Left lung (tissue), 10 donors: ENCODE measurements around the gene MMEL1. TPM values are rescaled to one million over a fixed set of nuclear protein-coding genes. Genes with fewer than 3 reads are reported as not detected.

Source experiments
- ATAC-seq: fragments of 200-7000 bp; cut with Tn5 transposase; one replicate; pipeline ENCODE4 v1.9.1; 2020; ENCODE audit warnings: moderate library complexity
- DNase-seq, 4 donors: peaks; one replicate each; pipeline ENCODE4 v3.0.0-alpha.2; 2013 to 2020
- H3K27ac ChIP-seq, 2 donors: fragments of 200-600 bp; sonication (generic) in 1 of 2; one replicate each; pipeline versions ENCODE4 v1.5.0 to v1.8.0; 2020 to 2021
- H3K27me3 ChIP-seq, 2 donors: fragments of 200-600 bp; sonication (generic) in 1 of 2; one replicate each; pipeline versions ENCODE4 v1.5.0 to v1.8.0; 2020 to 2021
- H3K36me3 ChIP-seq, 2 donors: fragments of 200-600 bp; sonication (generic) in 1 of 2; one replicate each; pipeline versions ENCODE4 v1.5.0 to v1.8.0; 2020 to 2021
- H3K4me1 ChIP-seq, 2 donors: fragments of 200-600 bp; one replicate each; pipeline ENCODE4 v1.8.0; 2021
- H3K4me3 ChIP-seq, 2 donors: fragments of 200-600 bp; sonication (generic) in 1 of 2; one replicate each; pipeline versions ENCODE4 v1.5.0 to v1.8.0; 2020 to 2021; ENCODE audit warnings: mild to moderate bottlenecking in 1 of 2
- H3K9me3 ChIP-seq, 2 donors: fragments of 200-600 bp; sonication (generic) in 1 of 2; one replicate each; pipeline versions ENCODE4 v1.5.0 to v1.8.0; 2020 to 2021
- intact Hi-C, 2 donors: fragments of 100-400 bp; cut with DNase I; formaldehyde crosslinking; loops; one replicate each; pipeline versions ENCODE4 v1.11.2 to v1.14.2; 2022
- polyA plus RNA-seq, 6 donors: library from polyadenylated mRNA; unstranded; fragments of 120-200 nt; gene quantifications; one replicate each; pipeline ENCODE4 v1.2.1, GENCODE V29; 2013; ENCODE audit not compliant: insufficient read length in 6 of 6
- total RNA-seq, 2 donors: library from RNA; stranded (reverse); fragmentation: NEBNext Ultra II Directional; extraction: Animal tissue kit (Norgen Biotek cat#: 25700); gene quantifications; one replicate each; pipeline ENCODE4 v1.2.1, GENCODE V29; 2021
- TF ChIP-seq, protein P1 (sequence below), 2 donors: fragments of 200-600 bp; sonication (generic) in 1 of 2; IDR thresholded peaks; one replicate each; pipeline versions ENCODE4 v1.5.0 to v1.8.0; 2021; ENCODE audit warnings: antibody characterized with exemption in 2 of 2
- donor health status: DM: no; HTN: yes; CAD: no.
- donor health status: DM: no; HTN: no; CAD: no.

Gene MMEL1
- total and polyA plus RNA-seq, 8 donors: 3.4 to 9.1 (median 3.9) TPM

DNA sequence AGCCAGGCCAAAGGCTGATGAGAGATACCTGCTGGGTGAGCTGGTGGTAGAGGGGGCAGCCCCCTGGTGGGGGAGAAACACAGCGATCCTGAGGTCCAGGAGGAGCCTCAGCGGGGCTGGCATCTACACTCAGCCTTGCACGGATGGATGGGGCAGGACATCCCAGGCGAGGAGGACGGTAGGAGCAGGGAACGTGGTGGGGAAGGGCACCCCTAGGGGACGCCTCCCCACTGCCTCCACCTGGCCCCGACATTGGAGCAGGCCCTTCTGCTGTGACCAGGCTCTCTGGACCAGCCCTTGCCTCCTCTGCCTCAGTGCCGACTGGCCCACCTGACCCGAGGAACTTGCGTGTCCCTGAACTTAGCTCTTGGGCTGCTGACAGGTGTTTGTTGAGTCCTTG is 6.4 kb upstream of the MMEL1 start:
- Histone ChIP-seq H3K27me3 (peaks cover 0 to 23% of the 10 kb centered on the region in 2 donors), H3K4me1 (peaks cover 7 to 19% of the 10 kb centered on the region in 2 donors), H3K36me3 (no peaks in the 10 kb centered on the region), H3K27ac (no peak overlapping the region), H3K4me3 (no peak overlapping the region), H3K9me3 (peaks cover 0 to 9% of the 10 kb centered on the region in 2 donors)
- intact Hi-C loops: no loop called here
- no peak for DNase-seq
- ATAC-seq: no peak
- TF ChIP-seq, protein P1, sequence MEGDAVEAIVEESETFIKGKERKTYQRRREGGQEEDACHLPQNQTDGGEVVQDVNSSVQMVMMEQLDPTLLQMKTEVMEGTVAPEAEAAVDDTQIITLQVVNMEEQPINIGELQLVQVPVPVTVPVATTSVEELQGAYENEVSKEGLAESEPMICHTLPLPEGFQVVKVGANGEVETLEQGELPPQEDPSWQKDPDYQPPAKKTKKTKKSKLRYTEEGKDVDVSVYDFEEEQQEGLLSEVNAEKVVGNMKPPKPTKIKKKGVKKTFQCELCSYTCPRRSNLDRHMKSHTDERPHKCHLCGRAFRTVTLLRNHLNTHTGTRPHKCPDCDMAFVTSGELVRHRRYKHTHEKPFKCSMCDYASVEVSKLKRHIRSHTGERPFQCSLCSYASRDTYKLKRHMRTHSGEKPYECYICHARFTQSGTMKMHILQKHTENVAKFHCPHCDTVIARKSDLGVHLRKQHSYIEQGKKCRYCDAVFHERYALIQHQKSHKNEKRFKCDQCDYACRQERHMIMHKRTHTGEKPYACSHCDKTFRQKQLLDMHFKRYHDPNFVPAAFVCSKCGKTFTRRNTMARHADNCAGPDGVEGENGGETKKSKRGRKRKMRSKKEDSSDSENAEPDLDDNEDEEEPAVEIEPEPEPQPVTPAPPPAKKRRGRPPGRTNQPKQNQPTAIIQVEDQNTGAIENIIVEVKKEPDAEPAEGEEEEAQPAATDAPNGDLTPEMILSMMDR (IDR thresholded peaks at IDR 0.05): no peak

DNA sequence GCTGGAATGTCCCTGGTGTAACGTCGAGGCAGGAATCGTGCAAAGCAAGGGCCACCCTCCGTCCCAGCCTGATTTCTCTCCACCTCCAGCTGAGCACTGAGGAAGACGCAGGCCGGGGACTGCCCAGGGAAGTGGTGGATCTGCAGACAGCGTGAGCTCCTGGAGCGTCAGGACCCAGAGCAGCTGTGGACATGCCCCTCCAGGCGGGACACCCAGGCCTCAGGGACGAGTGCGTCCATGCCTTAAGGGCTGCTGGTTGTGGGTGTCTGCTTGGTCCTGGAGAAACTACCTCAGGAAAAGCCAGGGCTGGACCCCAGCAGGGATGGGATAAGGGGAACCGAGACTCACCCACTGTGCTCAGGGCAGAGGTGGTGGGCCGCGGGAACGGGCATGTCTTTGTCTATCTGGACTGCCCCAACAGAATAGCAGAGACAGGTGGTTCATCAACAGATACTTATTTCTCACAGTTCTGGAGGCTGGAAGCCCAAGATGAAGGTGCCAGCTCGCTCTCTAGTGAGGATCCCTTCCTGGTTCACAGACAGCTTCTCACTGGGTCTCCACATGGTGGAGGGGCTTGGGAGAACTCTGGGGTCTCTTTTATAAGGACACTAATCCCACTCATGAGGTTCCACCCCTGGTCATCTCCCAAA is 5.8 kb upstream of the MMEL1 start:
- no peak for ATAC-seq
- no peak for DNase-seq

DNA sequence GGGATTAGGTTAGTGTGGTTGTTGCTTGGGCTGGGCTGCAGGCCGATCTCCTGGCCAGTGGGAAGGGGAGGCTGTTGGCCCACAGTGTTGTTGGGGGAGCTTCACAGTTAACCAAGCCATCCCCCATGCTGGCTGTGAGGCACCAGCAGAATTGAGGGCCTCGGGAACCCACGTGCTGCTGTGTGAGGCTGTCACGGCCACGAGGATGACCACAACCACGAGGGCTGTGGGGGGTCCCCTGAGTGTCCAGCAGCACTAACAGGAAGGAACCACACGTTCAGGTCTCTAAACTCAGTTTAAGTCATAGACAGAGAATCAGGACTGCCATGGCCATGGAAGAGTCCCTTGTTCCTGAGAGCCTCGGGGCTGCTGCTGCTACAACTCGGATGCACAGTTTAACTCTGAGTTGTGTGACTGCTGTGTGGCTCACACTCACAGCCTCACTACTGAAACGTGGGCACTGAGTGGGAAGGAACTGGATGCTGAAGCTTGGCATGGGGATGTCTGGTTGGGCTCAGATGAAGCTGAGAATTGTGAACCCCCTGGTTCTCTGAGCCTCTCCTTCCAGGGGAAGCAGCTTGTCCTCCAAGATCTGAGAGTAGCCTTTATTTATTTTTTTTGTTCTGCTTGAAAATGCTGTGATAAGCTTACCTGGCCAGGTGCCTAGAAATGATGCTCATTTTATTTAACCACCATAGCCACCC is 4.8 kb upstream of the MMEL1 start:
- DNase-seq (no peak), ATAC-seq (no peak)
- TF ChIP-seq, protein P1 (IDR thresholded peaks at IDR 0.05): no peak
- intact Hi-C loops: no loop called here
- H3K9me3 ChIP-seq: peaks cover 0 to 9% of the 10 kb centered on the region in 2 donors
- no peak overlapping the region for H3K4me3 ChIP-seq
- no peak overlapping the region for H3K27ac ChIP-seq
- no peaks in the 10 kb centered on the region for H3K36me3 ChIP-seq
- H3K27me3 ChIP-seq: peaks cover 0 to 39% of the 10 kb centered on the region in 2 donors
- peaks cover 7 to 14% of the 10 kb centered on the region in 2 donors for H3K4me1 ChIP-seq

More for the DNA sequence above, 5.8 kb upstream of the MMEL1 start:
- Histone ChIP-seq H3K4me3 (no peak overlapping the region), H3K27me3 (peaks cover 0 to 29% of the 10 kb centered on the region in 2 donors), H3K4me1 (peaks cover 7 to 19% of the 10 kb centered on the region in 2 donors), H3K9me3 (peaks cover 0 to 9% of the 10 kb centered on the region in 2 donors), H3K27ac (no peak overlapping the region), H3K36me3 (no peaks in the 10 kb centered on the region)
- TF ChIP-seq, protein P1 (IDR thresholded peaks at IDR 0.05): no peak
- intact Hi-C loops: no loop called here

DNA sequence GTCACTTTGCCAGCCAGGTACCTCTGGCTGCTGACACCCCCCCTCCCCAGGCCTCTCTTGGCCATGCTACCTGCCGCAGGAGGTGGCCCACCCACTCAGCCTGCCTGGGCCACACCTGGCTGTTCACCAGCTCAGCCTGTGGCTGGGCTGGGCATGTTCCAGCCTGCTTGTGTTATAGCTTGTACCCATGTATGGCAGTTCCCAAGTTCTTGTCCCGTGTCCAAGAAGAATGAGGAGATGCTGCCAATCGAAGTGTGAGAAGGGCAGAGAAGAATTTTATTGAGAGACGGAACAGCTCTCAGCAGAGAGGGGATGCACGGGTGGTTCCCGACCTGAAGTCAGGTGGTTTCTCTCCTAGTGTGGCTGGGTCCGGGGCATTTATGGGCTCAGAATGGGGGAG is 3.9 kb upstream of the MMEL1 start:
- DNase-seq: no peak
- H3K27me3 ChIP-seq: peaks cover 0 to 48% of the 10 kb centered on the region in 2 donors
- H3K9me3 ChIP-seq: peaks cover 0 to 9% of the 10 kb centered on the region in 2 donors
- TF ChIP-seq, protein P1 (IDR thresholded peaks at IDR 0.05): no peak
- no peak for ATAC-seq
- H3K27ac ChIP-seq: no peak overlapping the region
- H3K4me3 ChIP-seq: no peak overlapping the region
- intact Hi-C loops: no loop called here
- H3K4me1 ChIP-seq: peaks cover under 1 to 6% of the 10 kb centered on the region in 2 donors
- H3K36me3 ChIP-seq: no peaks in the 10 kb centered on the region

DNA sequence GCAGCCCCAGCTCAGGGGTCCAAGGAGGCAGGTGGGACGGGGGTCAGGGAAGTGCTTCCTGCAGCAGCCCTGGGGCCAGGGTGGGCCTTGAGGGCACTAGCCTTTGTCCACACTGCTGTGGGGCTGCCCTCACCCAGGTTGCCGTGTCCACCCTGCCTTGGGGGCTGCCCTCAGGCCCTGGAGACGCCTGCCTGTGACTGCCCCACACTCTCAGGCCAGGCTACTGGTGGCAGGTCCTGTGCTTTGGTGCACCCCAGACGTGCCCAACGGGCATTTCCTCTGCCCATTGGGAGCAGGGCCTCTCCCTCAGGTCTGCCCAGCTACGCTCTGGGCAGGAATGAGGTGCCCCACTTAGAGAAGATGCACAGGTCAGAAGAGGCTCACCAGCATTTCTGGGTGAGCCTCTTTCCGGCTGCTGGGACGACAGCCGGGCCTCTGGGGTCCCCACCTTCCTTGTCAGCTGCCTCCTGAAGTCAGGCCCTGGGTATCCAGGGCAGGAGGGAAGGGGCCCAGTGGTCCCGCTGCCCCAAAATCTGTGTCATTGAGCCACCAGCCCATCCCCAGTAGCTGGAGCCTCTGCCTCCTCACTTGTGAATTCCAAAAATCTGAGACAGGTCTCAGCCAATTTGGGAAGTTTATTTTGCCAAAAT is 2.7 kb upstream of the MMEL1 start:
- Histone ChIP-seq H3K27me3 (peaks cover 0 to 60% of the 10 kb centered on the region in 2 donors), H3K27ac (no peak overlapping the region), H3K4me1 (no peaks in the 10 kb centered on the region), H3K4me3 (no peak overlapping the region), H3K9me3 (peaks cover 0 to 9% of the 10 kb centered on the region in 2 donors), H3K36me3 (no peaks in the 10 kb centered on the region)
- ATAC-seq (no peak), DNase-seq (no peak)
- TF ChIP-seq, protein P1 (IDR thresholded peaks at IDR 0.05): no peak
- intact Hi-C loops: no loop called here
